Endothelial cell of umbilical vein (primary cell): ENCODE results near the gene LRCOL1.

ENCODE experiments used
- EZH2 ChIP-seq: IDR thresholded peaks from 2 replicates; pipeline ENCODE4 v1.6.1; 2012; ENCODE audit warnings: borderline replicate concordance, low read depth, mild to moderate bottlenecking, moderate library complexity, low read length, inconsistent platforms; ENCODE audit not compliant: severe bottlenecking
- FOS ChIP-seq: IDR thresholded peaks from 2 replicates; pipeline ENCODE4 v1.6.1; 2011; ENCODE audit warnings: mild to moderate bottlenecking, low read length, moderate library complexity, borderline replicate concordance; ENCODE audit not compliant: insufficient read depth
- GATA2 ChIP-seq: IDR thresholded peaks from 2 replicates; pipeline ENCODE4 v1.7.0; 2011; ENCODE audit warnings: low read depth, mild to moderate bottlenecking, moderate library complexity, mixed read lengths, low read length; ENCODE audit not compliant: insufficient read length, insufficient read depth
- JUN ChIP-seq: IDR thresholded peaks from 2 replicates; pipeline ENCODE4 v1.6.1; 2011; ENCODE audit warnings: borderline replicate concordance, low read depth; ENCODE audit not compliant: insufficient read length, insufficient read depth
- MYC ChIP-seq: IDR thresholded peaks from one replicate; pipeline ENCODE4 v1.6.1; 2011; ENCODE audit warnings: mild to moderate bottlenecking, low read depth, low read length
- POLR2A ChIP-seq: IDR thresholded peaks from 2 replicates; pipeline ENCODE4 v1.6.1; 2012; ENCODE audit warnings: low read depth, mild to moderate bottlenecking, control low read depth, low read length
- POLR2AphosphoS5 ChIP-seq: IDR thresholded peaks from 2 replicates; pipeline ENCODE4 v1.6.1; 2012; ENCODE audit warnings: low read depth, mild to moderate bottlenecking, control low read depth, low read length, moderate library complexity; ENCODE audit not compliant: insufficient read depth
- TF ChIP-seq, protein P1 (sequence below), 2 donors: IDR thresholded peaks; 1 replicate in 1 of 2; 2 replicates in 1 of 2; pipeline ENCODE4 v1.5.1; 2011; ENCODE audit warnings: low read length in 2 of 2, mild to moderate bottlenecking in 2 of 2, moderate library complexity in 2 of 2, control low read depth in 1 of 2, inconsistent platforms in 1 of 2, low read depth in 1 of 2; ENCODE audit not compliant: insufficient read depth in 1 of 2; ENCODE audit errors: extremely low read depth in 1 of 2
- TF ChIP-seq, protein P2 (sequence below): IDR thresholded peaks from 2 replicates; pipeline ENCODE4 v1.6.1; 2011; ENCODE audit not compliant: insufficient read depth, insufficient read length

DNA sequence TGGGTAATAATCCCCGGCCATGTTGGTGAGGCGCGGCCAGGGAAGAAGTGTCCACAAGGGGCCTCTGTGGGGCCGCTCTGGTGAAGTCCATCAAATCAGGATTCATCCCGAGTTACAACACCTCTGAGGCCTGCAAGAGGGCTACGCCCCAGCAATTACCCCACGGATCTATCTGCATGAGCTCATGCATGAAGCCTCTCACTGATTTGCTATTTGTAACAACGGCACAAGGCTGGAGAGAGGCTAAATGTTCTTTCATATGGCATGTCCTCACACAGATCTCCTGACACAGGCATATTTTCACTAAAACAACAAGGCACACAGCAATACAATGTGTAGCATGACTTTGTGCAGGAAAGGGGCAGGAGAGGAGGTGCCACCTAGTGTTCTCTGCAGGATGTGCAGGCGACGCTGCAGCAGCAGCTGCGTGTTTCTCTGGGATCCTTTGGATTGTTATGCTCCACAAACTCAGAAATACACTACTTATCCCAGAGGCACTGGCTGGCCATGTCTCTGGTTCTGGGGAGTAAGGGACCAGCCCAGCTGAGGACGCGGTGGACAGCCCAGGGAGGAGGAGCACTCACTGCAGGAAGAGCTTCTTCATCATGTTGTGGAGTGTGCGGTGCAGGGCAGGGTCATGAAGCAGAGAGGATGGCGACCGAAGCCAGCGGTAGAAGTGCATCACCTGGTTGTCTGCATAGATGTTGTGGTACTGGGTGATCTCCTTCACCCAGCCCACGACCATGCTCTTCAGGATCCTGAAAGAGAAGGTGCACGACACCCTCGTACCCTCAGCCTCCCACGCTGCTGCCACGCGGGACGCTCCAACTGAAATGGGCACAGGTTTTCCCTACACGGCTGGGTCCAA is 28.4 kb upstream of the LRCOL1 start:
- TF ChIP-seq, protein P1, sequence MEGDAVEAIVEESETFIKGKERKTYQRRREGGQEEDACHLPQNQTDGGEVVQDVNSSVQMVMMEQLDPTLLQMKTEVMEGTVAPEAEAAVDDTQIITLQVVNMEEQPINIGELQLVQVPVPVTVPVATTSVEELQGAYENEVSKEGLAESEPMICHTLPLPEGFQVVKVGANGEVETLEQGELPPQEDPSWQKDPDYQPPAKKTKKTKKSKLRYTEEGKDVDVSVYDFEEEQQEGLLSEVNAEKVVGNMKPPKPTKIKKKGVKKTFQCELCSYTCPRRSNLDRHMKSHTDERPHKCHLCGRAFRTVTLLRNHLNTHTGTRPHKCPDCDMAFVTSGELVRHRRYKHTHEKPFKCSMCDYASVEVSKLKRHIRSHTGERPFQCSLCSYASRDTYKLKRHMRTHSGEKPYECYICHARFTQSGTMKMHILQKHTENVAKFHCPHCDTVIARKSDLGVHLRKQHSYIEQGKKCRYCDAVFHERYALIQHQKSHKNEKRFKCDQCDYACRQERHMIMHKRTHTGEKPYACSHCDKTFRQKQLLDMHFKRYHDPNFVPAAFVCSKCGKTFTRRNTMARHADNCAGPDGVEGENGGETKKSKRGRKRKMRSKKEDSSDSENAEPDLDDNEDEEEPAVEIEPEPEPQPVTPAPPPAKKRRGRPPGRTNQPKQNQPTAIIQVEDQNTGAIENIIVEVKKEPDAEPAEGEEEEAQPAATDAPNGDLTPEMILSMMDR (IDR thresholded peaks at IDR 0.05; ENCODE audit: extremely low read depth in 1 of 2, insufficient read depth in 1 of 2, low read depth in 1 of 2, low read length in 2 of 2) = peak; percentile 78 to 83
- TF ChIP-seq FOS = no peak
- TF ChIP-seq EZH2 = no peak
- TF ChIP-seq POLR2AphosphoS5 = no peak
- no peak for TF ChIP-seq POLR2A
- no peak for TF ChIP-seq MYC
- TF ChIP-seq, protein P2, sequence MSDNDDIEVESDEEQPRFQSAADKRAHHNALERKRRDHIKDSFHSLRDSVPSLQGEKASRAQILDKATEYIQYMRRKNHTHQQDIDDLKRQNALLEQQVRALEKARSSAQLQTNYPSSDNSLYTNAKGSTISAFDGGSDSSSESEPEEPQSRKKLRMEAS = no peak
- TF ChIP-seq JUN = no peak
- TF ChIP-seq GATA2 = no peak
